HepG2 (cell line): ENCODE data around the gene ARAP3. TPM values are rescaled to one million over a fixed set of nuclear protein-coding genes. Genes with fewer than 3 reads are reported as not detected.

Experiments used
- ATAC-seq: fragments of 200-7000 bp; cut with Tn5 transposase; 3 replicates; pipeline ENCODE4 v1.9.1; 2020; ENCODE audit warnings: mild to moderate bottlenecking, moderate library complexity
- BruUV-seq: library from RNA; stranded (reverse); fragments of 400-500 nt; replicated peaks from 2 replicates; lab custom pipeline; 2021; lab: Mats Ljungman, UMichigan
- CTCF ChIA-PET: fragments of 300-600 bp; formaldehyde crosslinking; extraction: SDS; loops from one replicate; lab custom pipeline; 2021; ENCODE audit warnings: low total read pairs, inconsistent platforms, low intra/inter-chr PET ratio; lab: Yijun Ruan, JAX
- POLR2A ChIA-PET: fragments of 350-600 bp; sonication (Branson Sonifier 250); formaldehyde crosslinking; loops from one replicate; lab custom pipeline; 2020; ENCODE audit warnings: antibody characterized with exemption, inconsistent platforms; lab: Yijun Ruan, JAX
- DNase-seq: peaks from one replicate; pipeline ENCODE4 v3.0.0-alpha.2; 2015; ENCODE audit warnings: low spot score
- FAIRE-seq: peaks from 3 replicates; lab custom pipeline; 2011; peaks lifted over from hg19 to GRCh38; lab: Jason Lieb, UNC
- H2AFZ ChIP-seq: one replicate; pipeline ENCODE4 v1.6.1; 2011; ENCODE audit warnings: low read length, inconsistent platforms
- H3K27ac ChIP-seq: fragments of 300-600 bp; 3 replicates; pipeline ENCODE4 v1.8.0; 2011; ENCODE audit warnings: mixed run types, mild to moderate bottlenecking, mixed read lengths, low read length, inconsistent platforms; ENCODE audit not compliant: insufficient read depth; ENCODE audit errors: extremely low read length
- H3K27me3 ChIP-seq, 2 experiments: fragments of 200-600 bp in 1 of 2; 2 replicates in 1 of 2; 3 replicates in 1 of 2; pipeline versions ENCODE4 v1.6.0 to v1.8.0; 2011; ENCODE audit warnings: low read length in 2 of 2, mild to moderate bottlenecking in 2 of 2, moderate library complexity in 2 of 2, inconsistent platforms in 1 of 2; ENCODE audit not compliant: insufficient read depth in 2 of 2, control insufficient read depth in 1 of 2
- H3K36me3 ChIP-seq, 2 experiments: fragments of 200-600 bp in 1 of 2; replicated peaks in 1 of 2; 2 replicates in 1 of 2; 3 replicates in 1 of 2; pipeline versions ENCODE4 v1.5.1 to v1.8.0; 2011; ENCODE audit warnings: low read length in 2 of 2, inconsistent platforms in 1 of 2; ENCODE audit not compliant: insufficient read depth in 2 of 2, control insufficient read depth in 1 of 2
- H3K4me1 ChIP-seq: 2 replicates; pipeline ENCODE4 v1.5.1; 2012; ENCODE audit warnings: low read length, inconsistent platforms; ENCODE audit not compliant: insufficient read depth
- H3K4me2 ChIP-seq: 2 replicates; pipeline ENCODE4 v1.6.0; 2011; ENCODE audit warnings: low read depth, low read length, inconsistent platforms
- H3K4me3 ChIP-seq, 3 experiments: fragments of 200-600 bp in 1 of 3; sonication (generic), shearing (Covaris generic) in 1 of 3; replicated peaks in 1 of 3; 2 replicates each; pipeline ENCODE4 v1.5.1; 2011 to 2016; ENCODE audit warnings: low read length in 3 of 3, inconsistent platforms in 2 of 3, low read depth in 2 of 3, mild to moderate bottlenecking in 2 of 3, control low read depth in 1 of 3, mixed read lengths in 1 of 3; ENCODE audit not compliant: insufficient read depth in 1 of 3
- H3K79me2 ChIP-seq: one replicate; pipeline ENCODE4 v1.6.1; 2011; ENCODE audit warnings: low read length, inconsistent platforms; ENCODE audit not compliant: insufficient read depth
- H3K9ac ChIP-seq: 2 replicates; pipeline ENCODE4 v1.6.0; 2011; ENCODE audit warnings: mild to moderate bottlenecking, low read depth, low read length, inconsistent platforms; ENCODE audit not compliant: insufficient read depth
- H3K9me3 ChIP-seq: 2 replicates; pipeline ENCODE4 v1.5.1; 2012; ENCODE audit warnings: mild to moderate bottlenecking, low read length
- H4K20me1 ChIP-seq: 2 replicates; pipeline ENCODE4 v1.6.0; 2011; ENCODE audit warnings: inconsistent platforms, mild to moderate bottlenecking, low read length, moderate library complexity; ENCODE audit not compliant: insufficient read depth
- AHR ChIP-seq: IDR thresholded peaks from 2 replicates; pipeline ENCODE4 v1.6.1; 2018; ENCODE audit warnings: missing genetic modification reagents, missing compliant biosample characterization
- CAMTA2 ChIP-seq: sonication (generic); formaldehyde crosslinking; IDR thresholded peaks from 2 replicates; pipeline ENCODE4 v1.4.0; 2020; ENCODE audit warnings: mild to moderate bottlenecking, missing genetic modification reagents, borderline replicate concordance
- FOXK2 ChIP-seq: fragments of 450-650 bp; IDR thresholded peaks from 2 replicates; pipeline ENCODE4 v1.6.1; 2016
- ISX ChIP-seq: sonication (generic); formaldehyde crosslinking; conservative IDR thresholded peaks from 2 replicates; pipeline ENCODE4 v1.5.0; 2020; ENCODE audit warnings: missing genetic modification reagents
- KLF16 ChIP-seq, 2 experiments: sonication (generic) in 1 of 2; formaldehyde crosslinking in 1 of 2; IDR thresholded peaks; 2 replicates each; pipeline versions ENCODE4 v1.6.1 to v1.8.0; 2016 to 2023; ENCODE audit warnings: missing genetic modification reagents in 2 of 2, missing compliant biosample characterization in 1 of 2
- NFKBIZ ChIP-seq: IDR thresholded peaks from 2 replicates; pipeline ENCODE4 v1.6.1; 2018; ENCODE audit warnings: missing genetic modification reagents, missing compliant biosample characterization
- REXO4 ChIP-seq: sonication (generic); formaldehyde crosslinking; IDR thresholded peaks from 2 replicates; pipeline ENCODE4 v1.8.0; 2022; ENCODE audit warnings: missing genetic modification reagents, mild to moderate bottlenecking, borderline replicate concordance
- RNF2 ChIP-seq: fragments of 450-650 bp; conservative IDR thresholded peaks from 2 replicates; pipeline ENCODE4 v1.6.1; 2016; ENCODE audit warnings: low read depth
- RORA ChIP-seq: sonication (generic); formaldehyde crosslinking; IDR thresholded peaks from 2 replicates; pipeline ENCODE4 v1.5.0; 2020; ENCODE audit warnings: mild to moderate bottlenecking, missing genetic modification reagents, moderate library complexity
- SIX4 ChIP-seq: sonication (generic); formaldehyde crosslinking; IDR thresholded peaks from 2 replicates; pipeline ENCODE4 v1.4.0; 2020; ENCODE audit warnings: missing genetic modification reagents
- SP2 ChIP-seq: sonication (generic); formaldehyde crosslinking; IDR thresholded peaks from 2 replicates; pipeline ENCODE4 v1.5.1; 2020; ENCODE audit warnings: mild to moderate bottlenecking, missing genetic modification reagents
- ZC3H4 ChIP-seq: sonication (generic); formaldehyde crosslinking; IDR thresholded peaks from 2 replicates; pipeline ENCODE4 v1.4.0; 2020; ENCODE audit warnings: missing genetic modification reagents, borderline replicate concordance
- ZNF724P ChIP-seq: sonication (generic); formaldehyde crosslinking; IDR thresholded peaks from 2 replicates; pipeline ENCODE4 v1.8.0; 2022; ENCODE audit warnings: missing genetic modification reagents, borderline replicate concordance
- ZNF749 ChIP-seq: sonication (generic); formaldehyde crosslinking; IDR thresholded peaks from 2 replicates; pipeline ENCODE4 v1.8.0; 2022; ENCODE audit warnings: mild to moderate bottlenecking, missing genetic modification reagents, moderate library complexity, borderline replicate concordance
- ZNF777 ChIP-seq: sonication (generic); formaldehyde crosslinking; IDR thresholded peaks from 2 replicates; pipeline ENCODE4 v1.4.0; 2020; ENCODE audit warnings: missing genetic modification reagents
- ZNF879 ChIP-seq: sonication (generic); formaldehyde crosslinking; IDR thresholded peaks from 2 replicates; pipeline ENCODE4 v1.8.1; 2023; ENCODE audit warnings: missing genetic modification reagents
- WGBS: methylation state at CpG from one replicate; pipeline ENCODE4 v1.1.6; 2017; ENCODE audit warnings: low lambda C conversion rate; 5-methylcytosine and 5-hydroxymethylcytosine counted together
- in situ Hi-C: cut with HindIII; loops from 2 replicates; pipeline ENCODE4 v1.10.0; 2017; ENCODE audit warnings: low pct_unique_long_range_greater_than_20kb; ENCODE audit not compliant: extremely low pct_ligation_motif_present
- intact Hi-C: fragments of 100-400 bp; cut with micrococcal nuclease; formaldehyde crosslinking; loops from one replicate; pipeline ENCODE4 v1.10.0; 2022; ENCODE audit not compliant: unreplicated experiment
- polyA plus RNA-seq, 8 experiments: library from polyadenylated mRNA; depleted of rRNA in 3 of 8; stranded (reverse) in 7 of 8; unstranded in 1 of 8; fragments of >200 nt; fragmentation: Illumina TruSeq in 4 of 8; extraction: Trizol in 4 of 8; gene quantifications; 2 replicates each; pipeline versions ENCODE4 v1.2.1 to v1.2.3, GENCODE V29; 2011 to 2016; ENCODE audit warnings: low read depth in 4 of 8, missing spikeins in 1 of 8, mixed read lengths in 1 of 8; ENCODE audit not compliant: insufficient read depth in 1 of 8
- total RNA-seq, 5 experiments: library from RNA; depleted of rRNA; stranded (reverse); fragments of >200 nt; fragmentation: Illumina TruSeq; extraction: Trizol; gene quantifications; 2 replicates each; pipeline ENCODE4 v1.2.3, GENCODE V29; 2016; ENCODE audit warnings: low read depth in 1 of 5
- TF ChIP-seq, protein P1 (sequence below): sonication (generic); formaldehyde crosslinking; IDR thresholded peaks from 2 replicates; pipeline ENCODE4 v1.4.0; 2020; ENCODE audit warnings: missing genetic modification reagents
- TF ChIP-seq, protein P2 (sequence below): sonication (generic); formaldehyde crosslinking; IDR thresholded peaks from 2 replicates; pipeline ENCODE4 v1.4.0; 2020; ENCODE audit warnings: missing genetic modification reagents
- TF ChIP-seq, protein P3 (sequence below): sonication (generic); formaldehyde crosslinking; IDR thresholded peaks from 2 replicates; pipeline ENCODE4 v1.5.0; 2020; ENCODE audit warnings: missing genetic modification reagents

The ARAP3 gene
- total and polyA plus RNA-seq, 2 of the 13 experiments (the other 11 are each of a cell fraction or from before 2014, with no cell fraction given): 0.25 TPM; not detected in 1

DNA sequence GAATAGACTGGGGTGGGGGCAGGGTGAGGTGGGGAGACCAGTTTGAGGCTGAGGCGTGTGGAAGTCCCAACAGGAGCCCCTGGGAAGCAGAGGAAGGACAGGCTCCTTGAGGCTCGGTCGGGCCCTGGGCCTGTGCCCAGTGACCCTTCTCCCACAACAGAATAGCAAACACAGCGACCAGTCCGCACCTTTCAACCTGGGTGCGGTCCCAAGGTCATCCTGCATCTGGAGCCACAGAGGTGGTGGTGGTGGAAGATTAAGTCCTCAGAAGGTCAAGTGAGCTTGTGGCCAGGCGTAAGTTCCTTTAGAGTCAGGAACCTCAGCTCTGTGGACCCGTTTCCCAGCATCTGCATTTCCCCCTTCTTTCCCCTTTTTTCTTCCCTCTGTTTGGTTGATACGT lies 26.0 kb upstream of the ARAP3 start:
- no peaks in the 10 kb centered on the region for H3K36me3 ChIP-seq
- no peak overlapping the region for H3K27ac ChIP-seq
- H4K20me1 ChIP-seq: no peaks in the 10 kb centered on the region
- intact Hi-C loops (no loop called here), in situ Hi-C loops (loop anchor here (10.0 kb wide), 1 partner anchor 107 kb away; no protein-coding TSS in a partner anchor)
- FAIRE-seq: no peak
- peaks cover 3 to 17% of the 10 kb centered on the region in 2 experiments for H3K27me3 ChIP-seq
- no peak overlapping the region for H2AFZ ChIP-seq
- POLR2A ChIA-PET: no interaction called here
- no peaks in the 10 kb centered on the region for H3K79me2 ChIP-seq
- H3K9ac ChIP-seq: no peak overlapping the region
- TF ChIP-seq ISX (CRISPR knock-in tag) (no peak), RORA (no peak), RNF2 (no peak), AHR (CRISPR knock-in tag) (no peak), ZNF724P (CRISPR knock-in tag) (no peak), KLF16 (CRISPR knock-in tag; IDR thresholded peaks at IDR 0.05) (no peak), ZNF777 (CRISPR knock-in tag) (no peak), ZNF879 (CRISPR knock-in tag) (no peak), SP2 (no peak), CAMTA2 (CRISPR knock-in tag) (no peak), ZC3H4 (CRISPR knock-in tag) (no peak), ZNF749 (no peak), SIX4 (no peak), FOXK2 (no peak), REXO4 (CRISPR knock-in tag) (no peak), NFKBIZ (CRISPR knock-in tag) (no peak)
- TF ChIP-seq, protein P1, sequence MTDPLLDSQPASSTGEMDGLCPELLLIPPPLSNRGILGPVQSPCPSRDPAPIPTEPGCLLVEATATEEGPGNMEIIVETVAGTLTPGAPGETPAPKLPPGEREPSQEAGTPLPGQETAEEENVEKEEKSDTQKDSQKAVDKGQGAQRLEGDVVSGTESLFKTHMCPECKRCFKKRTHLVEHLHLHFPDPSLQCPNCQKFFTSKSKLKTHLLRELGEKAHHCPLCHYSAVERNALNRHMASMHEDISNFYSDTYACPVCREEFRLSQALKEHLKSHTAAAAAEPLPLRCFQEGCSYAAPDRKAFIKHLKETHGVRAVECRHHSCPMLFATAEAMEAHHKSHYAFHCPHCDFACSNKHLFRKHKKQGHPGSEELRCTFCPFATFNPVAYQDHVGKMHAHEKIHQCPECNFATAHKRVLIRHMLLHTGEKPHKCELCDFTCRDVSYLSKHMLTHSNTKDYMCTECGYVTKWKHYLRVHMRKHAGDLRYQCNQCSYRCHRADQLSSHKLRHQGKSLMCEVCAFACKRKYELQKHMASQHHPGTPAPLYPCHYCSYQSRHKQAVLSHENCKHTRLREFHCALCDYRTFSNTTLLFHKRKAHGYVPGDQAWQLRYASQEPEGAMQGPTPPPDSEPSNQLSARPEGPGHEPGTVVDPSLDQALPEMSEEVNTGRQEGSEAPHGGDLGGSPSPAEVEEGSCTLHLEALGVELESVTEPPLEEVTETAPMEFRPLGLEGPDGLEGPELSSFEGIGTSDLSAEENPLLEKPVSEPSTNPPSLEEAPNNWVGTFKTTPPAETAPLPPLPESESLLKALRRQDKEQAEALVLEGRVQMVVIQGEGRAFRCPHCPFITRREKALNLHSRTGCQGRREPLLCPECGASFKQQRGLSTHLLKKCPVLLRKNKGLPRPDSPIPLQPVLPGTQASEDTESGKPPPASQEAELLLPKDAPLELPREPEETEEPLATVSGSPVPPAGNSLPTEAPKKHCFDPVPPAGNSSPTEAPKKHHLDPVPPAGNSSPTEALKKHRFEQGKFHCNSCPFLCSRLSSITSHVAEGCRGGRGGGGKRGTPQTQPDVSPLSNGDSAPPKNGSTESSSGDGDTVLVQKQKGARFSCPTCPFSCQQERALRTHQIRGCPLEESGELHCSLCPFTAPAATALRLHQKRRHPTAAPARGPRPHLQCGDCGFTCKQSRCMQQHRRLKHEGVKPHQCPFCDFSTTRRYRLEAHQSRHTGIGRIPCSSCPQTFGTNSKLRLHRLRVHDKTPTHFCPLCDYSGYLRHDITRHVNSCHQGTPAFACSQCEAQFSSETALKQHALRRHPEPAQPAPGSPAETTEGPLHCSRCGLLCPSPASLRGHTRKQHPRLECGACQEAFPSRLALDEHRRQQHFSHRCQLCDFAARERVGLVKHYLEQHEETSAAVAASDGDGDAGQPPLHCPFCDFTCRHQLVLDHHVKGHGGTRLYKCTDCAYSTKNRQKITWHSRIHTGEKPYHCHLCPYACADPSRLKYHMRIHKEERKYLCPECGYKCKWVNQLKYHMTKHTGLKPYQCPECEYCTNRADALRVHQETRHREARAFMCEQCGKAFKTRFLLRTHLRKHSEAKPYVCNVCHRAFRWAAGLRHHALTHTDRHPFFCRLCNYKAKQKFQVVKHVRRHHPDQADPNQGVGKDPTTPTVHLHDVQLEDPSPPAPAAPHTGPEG (CRISPR knock-in tag): no peak
- TF ChIP-seq, protein P2, sequence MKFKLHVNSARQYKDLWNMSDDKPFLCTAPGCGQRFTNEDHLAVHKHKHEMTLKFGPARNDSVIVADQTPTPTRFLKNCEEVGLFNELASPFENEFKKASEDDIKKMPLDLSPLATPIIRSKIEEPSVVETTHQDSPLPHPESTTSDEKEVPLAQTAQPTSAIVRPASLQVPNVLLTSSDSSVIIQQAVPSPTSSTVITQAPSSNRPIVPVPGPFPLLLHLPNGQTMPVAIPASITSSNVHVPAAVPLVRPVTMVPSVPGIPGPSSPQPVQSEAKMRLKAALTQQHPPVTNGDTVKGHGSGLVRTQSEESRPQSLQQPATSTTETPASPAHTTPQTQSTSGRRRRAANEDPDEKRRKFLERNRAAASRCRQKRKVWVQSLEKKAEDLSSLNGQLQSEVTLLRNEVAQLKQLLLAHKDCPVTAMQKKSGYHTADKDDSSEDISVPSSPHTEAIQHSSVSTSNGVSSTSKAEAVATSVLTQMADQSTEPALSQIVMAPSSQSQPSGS (CRISPR knock-in tag): no peak
- TF ChIP-seq, protein P3, sequence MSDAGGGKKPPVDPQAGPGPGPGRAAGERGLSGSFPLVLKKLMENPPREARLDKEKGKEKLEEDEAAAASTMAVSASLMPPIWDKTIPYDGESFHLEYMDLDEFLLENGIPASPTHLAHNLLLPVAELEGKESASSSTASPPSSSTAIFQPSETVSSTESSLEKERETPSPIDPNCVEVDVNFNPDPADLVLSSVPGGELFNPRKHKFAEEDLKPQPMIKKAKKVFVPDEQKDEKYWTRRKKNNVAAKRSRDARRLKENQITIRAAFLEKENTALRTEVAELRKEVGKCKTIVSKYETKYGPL: no peak
- TF ChIP-seq, all 625 proteins: peak for 0
- no peaks in the 10 kb centered on the region for H3K9me3 ChIP-seq
- no peak for ATAC-seq
- WGBS: 4% methylated on average over 6 of the region's 9 CpGs
- H3K4me1 ChIP-seq: peaks cover 3% of the 10 kb centered on the region; the same call in 1 of the 2 replicates
- H3K4me2 ChIP-seq: no peak overlapping the region
- CTCF ChIA-PET: no interaction called here
- no TSS peak for BruUV-seq
- H3K4me3 ChIP-seq: no peak overlapping the region
- DNase-seq: no peak
